SIG-M5 treated with dmso at 0.1 percent for 504 hours (cell line): ENCODE data around the gene SYT5.
"Not testable (repeated sequence)": the region's sequence is repeated elsewhere in the genome, so short reads cannot be mapped to it uniquely, and the experiment has no call there.

Experiments used
- DNase-seq: peaks from one replicate; lab custom pipeline; 2025; ENCODE audit not compliant: unreplicated experiment; lab: John Stamatoyannopoulos, UW

SYT5 gene

GRCh38 chr19:55172318-55172717, 7.8 kb downstream of the SYT5 start:
- DNase-seq, result not testable (repeated sequence)

- no peak for DNase-seq
Measured at GRCh38 chr19:55171440-55171839, 8.6 kb downstream of the SYT5 start.

DNA sequence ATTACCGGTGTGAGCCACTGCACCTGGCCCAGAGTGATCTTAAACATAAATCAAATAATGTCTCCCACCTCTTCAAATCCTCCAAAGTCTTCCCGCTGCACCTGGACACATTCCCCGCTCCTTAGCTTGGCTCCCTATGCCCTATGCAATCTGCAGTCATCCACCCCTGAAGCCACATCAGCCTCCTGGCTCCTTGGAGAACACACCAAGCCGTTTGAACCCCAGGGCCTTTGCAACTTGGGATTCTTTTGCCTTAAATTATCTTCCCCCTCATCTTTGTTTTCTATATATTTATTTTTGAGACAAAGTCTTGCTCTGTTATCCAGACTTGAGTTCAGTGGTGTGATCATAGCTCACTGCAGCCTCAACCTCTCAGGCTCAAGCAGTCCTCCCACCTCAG, 11.0 kb downstream of the SYT5 start:
- no peak for DNase-seq

DNA sequence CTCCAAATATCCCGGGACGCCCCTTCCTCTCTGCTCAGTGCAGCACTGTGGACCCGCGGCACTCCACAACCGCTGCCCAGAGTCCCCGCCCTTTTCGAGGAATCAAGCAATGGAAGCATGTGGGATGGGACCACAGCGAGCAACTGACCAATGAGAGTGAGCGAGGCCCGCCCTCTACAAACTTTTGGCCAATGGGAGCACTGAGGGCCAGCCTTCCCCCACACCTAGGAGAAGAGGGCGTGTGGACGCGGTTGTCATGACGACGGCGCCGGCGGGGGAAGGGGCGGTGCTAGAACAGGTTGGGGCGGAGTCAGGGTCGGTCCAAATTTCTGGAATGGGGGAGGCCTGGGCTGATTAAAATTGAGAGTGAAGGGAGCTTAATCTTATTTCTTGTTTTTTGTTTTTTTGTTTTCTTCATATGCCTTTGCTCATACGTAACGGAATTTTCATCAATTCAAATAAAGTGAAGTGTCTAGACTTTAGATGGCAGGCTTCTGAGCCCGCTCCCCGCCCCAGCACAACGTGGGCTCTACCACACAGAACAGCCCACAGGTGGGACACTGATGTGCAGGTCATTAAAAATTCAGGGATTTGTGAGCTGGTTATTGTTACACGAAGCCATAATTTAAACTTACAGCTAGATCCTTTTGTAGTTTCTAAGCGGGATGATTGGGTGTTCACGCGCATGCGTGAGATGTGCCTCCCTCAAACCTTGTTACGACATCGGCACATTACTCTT, 13.4 kb downstream of the SYT5 start, which contains the start of gene DNAAF3:
Gene DNAAF3, minus strand, starts transcription at position 84 of the 739 bp plus-strand sequence. CDS start 200 bp downstream, outside the sequence.
- peak; percentile 98 for DNase-seq

DNA sequence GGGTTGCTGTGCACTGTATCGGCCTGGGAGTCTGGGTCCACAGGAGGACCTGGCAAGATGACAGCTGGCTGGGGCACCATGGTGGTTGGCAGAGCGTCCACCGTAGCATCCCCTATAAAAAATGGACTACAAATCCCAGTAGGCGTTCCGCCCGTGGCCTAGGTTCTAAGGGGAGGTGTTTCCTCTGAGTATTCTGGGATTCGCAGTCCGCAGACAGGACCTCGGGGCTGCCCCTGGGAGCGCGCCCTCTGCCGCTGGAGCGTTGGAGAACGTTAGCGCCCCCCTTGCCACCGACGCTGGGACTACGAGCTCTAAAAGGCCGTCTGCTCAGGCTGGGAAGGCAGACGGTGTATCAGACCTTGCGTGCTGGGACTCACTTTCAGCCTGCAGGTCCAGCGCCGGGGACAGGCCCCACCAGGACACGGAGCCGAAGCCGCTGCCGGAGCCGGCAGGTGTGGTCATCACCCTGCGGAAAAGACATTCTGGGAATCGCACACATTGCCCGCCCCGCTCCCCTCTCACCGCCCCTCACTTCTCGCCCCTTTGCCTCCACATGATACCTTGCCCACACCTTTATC, 14.0 kb downstream of the SYT5 start:
- DNase-seq, result peak; percentile 91

GRCh38 chr19:55161571-55162322, 18.3 kb downstream of the SYT5 start:
- no peak for DNase-seq

GRCh38 chr19:55160986-55161365, 19.1 kb downstream of the SYT5 start:
- no peak for DNase-seq

- DNase-seq, result peak; percentile 90
Measured at GRCh38 chr19:55160128-55160985, 19.7 kb downstream of the SYT5 start.

- no peak for DNase-seq
Measured at GRCh38 chr19:55158848-55159749, 21.0 kb downstream of the SYT5 start.

GRCh38 chr19:55158423-55158822, 21.7 kb downstream of the SYT5 start:
- DNase-seq, result no peak

GRCh38 chr19:55157064-55157908, 22.8 kb downstream of the SYT5 start, which contains the start of gene TNNI3:
TNNI3 (minus strand) TSS chr19:55157732; CDS start chr19:55157589, 143 bp downstream.
- no peak for DNase-seq

- DNase-seq, result no peak
Measured at GRCh38 chr19:55156202-55157063, 23.7 kb downstream of the SYT5 start.

DNA sequence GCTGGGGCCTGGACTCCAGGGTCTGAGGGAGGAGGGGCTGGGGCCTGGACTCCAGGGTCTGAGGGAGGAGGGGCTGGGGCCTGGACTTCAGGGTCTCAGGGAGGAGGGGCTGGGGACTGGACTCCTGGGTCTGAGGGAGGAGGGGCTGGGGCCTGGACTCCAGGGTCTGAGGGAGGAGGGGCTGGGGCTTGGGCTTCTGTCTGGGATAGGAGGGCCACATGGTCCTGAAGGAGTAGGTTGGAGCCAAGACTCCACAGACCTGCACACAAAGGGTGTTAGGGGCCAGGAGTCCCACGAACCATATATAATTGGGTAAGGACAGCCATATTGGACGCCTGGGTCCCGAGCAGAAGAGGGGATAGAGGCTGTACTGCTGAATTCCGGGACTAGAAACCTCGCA, 24.3 kb downstream of the SYT5 start:
- DNase-seq, result not testable (repeated sequence)

GRCh38 chr19:55153652-55154264, 26.3 kb downstream of the SYT5 start:
- DNase-seq, result no peak

- peak; percentile 21 for DNase-seq
Measured at GRCh38 chr19:55152017-55152416, 28.1 kb downstream of the SYT5 start.

DNA sequence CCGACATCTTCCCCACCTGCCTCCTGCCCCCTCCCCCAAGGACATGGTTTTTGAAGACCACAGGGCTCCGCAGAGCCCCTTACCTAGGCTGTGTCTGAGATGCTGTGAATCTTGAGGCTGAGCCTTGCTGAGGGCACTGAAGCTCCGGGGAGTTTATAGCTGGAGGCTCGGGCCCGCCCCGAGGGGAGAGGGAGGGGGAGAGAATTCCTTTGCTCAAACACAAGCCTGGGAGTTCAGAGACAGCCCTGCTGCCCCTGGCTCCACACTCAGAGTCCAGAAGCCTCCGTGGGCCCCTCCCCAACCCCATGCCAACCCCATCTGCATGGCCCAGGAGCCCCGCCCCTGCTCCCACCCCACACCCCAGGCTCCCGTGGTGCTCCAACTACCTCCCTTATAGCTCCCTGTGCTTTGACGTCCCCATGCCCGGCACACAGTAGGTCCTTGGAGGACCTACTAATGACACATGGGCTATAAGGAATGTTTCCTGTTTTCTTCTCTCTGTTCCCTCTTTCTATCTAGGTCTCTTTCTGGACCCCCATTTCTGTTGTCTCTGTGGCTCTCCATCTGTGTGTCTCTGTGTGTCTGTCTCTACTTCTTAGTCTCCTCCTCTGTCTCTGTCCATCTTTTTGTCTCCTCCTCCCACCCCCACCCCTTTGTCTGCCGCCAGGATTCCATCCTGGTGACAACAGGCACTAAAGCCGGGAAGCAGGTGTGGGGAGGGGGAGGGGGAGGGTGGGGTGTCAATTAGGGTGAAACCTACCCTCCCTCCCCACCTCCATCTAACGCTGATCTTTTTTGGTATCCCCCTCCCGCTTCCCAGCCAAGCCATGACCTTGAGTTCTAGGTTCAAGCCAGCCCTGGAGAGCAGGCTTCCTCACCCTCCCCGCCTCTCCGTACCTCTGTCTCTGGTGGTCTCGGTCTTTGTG, 30.7 kb downstream of the SYT5 start, which contains the start of gene TNNT1:
Gene TNNT1, minus strand, starts transcription at position 129 of the 926 bp plus-strand sequence. CDS start 2,049 bp downstream, outside the sequence.
- no peak for DNase-seq
